ENCODE results near the gene OSTN. TPM values are rescaled to one million over a fixed set of nuclear protein-coding genes. Genes with fewer than 3 reads are reported as not detected.
"Not testable (repeated sequence)": the region's sequence is repeated elsewhere in the genome, so short reads cannot be mapped to it uniquely, and the experiment has no call there.

OSTN gene
- polyA plus RNA-seq, 1 donor from 2014 or later, result not detected

GRCh38 chr3:191244242-191244867 lies 45.3 kb downstream of the OSTN start:
- Mint-ChIP-seq H3K27ac (peak overlapping the region in 1 of 3 donors; percentile 85), H3K27me3 (no peaks in the 10 kb centered on the region), H3K9me3 (peaks cover 0 to 4% (median 0%) of the 10 kb centered on the region in 3 donors), H3K36me3 (peaks cover 3% of the 10 kb centered on the region), H3K4me3 (peak overlapping the region in 1 of 4 donors; percentile 13), H3K4me1 (peaks cover 16 to 27% (median 26%) of the 10 kb centered on the region in 3 donors)

GRCh38 chr3:191246034-191246433 lies 47.0 kb downstream of the OSTN start:
- H3K27ac Mint-ChIP-seq, result peak overlapping the region; percentile 85 to 95 (median 94)
- peaks cover 20 to 31% (median 22%) of the 10 kb centered on the region in 3 donors for H3K4me1 Mint-ChIP-seq
- H3K27me3 Mint-ChIP-seq, H3K36me3 Mint-ChIP-seq, H3K9me3 Mint-ChIP-seq: not testable (repeated sequence)
- peak overlapping the region in 3 of 4 donors; percentile 56 to 85 (median 63) for H3K4me3 Mint-ChIP-seq

DNA sequence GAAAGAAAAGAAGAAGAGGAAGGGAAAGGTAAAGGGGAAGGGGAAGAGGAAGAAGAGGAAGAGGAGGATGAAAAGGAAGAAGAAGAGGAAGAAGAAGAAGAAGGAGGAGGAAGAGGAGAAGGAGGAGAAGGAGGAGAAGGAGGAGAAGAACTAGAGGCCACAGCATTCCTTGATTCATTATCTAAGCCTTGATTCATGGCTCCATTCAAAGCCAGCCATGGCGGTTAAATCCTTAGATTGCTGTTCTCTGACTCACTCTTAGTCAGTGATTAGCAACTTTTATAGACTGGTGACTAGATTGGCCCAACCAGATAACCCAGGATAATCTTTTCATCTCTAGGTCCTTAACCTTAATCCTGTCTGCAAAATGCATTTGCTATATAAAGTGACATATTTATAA lies 47.6 kb downstream of the OSTN start:
- Mint-ChIP-seq H3K4me3 (peak overlapping the region in 2 of 4 donors; percentile 63 to 85), H3K27ac (peak overlapping the region; percentile 85 to 95 (median 94)), H3K36me3 (peaks cover 3% of the 10 kb centered on the region), H3K27me3 (no peaks in the 10 kb centered on the region), H3K9me3 (peaks cover 0 to 4% (median 0%) of the 10 kb centered on the region in 3 donors), H3K4me1 (peaks cover 22 to 36% (median 25%) of the 10 kb centered on the region in 3 donors)

DNA sequence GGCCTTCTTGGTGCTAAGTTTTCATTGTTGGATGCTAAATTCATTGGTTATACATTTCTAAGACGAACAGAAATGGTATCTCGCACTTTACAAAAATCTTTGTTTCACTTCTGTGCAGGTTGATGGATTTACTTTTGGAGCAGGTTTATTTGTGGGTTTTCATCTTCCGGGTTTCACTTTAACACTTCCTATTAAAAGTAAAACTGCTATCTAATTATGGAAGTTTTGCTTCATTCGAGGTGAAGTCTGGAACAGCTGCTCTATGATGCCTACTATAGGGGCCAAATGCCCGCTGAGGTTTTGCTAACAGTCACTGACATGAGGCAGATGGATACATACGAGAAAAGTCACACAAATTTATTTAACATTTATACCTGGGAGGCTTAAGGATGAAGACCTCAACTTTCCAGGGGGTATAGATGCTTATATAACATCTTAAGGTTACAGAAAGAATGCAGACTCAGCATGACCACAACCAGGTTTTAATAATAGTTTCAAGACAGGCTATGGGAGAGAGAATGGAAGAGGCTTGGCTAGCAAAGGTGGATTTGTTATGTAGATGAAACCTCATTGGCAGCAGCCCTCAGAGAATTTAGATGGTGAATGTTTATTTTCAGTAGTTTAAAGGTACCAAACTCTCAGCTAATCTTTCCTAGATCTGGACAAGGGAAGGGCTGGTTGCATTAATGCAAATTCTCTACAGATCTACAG lies 54.2 kb downstream of the OSTN start:
- Mint-ChIP-seq H3K4me3 (peak overlapping the region; percentile 69 to 90 (median 73)), H3K27me3 (no peaks in the 10 kb centered on the region), H3K27ac (peak overlapping the region; percentile 86 to 93 (median 91)), H3K9me3 (no peaks in the 10 kb centered on the region), H3K4me1 (peaks cover 46 to 66% (median 48%) of the 10 kb centered on the region in 3 donors), H3K36me3 (no peaks in the 10 kb centered on the region)

GRCh38 chr3:191254098-191254873 lies 55.2 kb downstream of the OSTN start:
- Mint-ChIP-seq H3K27me3 (no peaks in the 10 kb centered on the region), H3K4me3 (peak overlapping the region in 3 of 4 donors; percentile 77 to 90 (median 86)), H3K4me1 (peaks cover 52 to 72% (median 53%) of the 10 kb centered on the region in 3 donors), H3K27ac (peak overlapping the region; percentile 71 to 91 (median 86)), H3K9me3 (peaks cover 0 to 3% (median 0%) of the 10 kb centered on the region in 3 donors), H3K36me3 (peaks cover 3% of the 10 kb centered on the region)

- Mint-ChIP-seq H3K27ac (peak overlapping the region; percentile 71 to 91 (median 86)), H3K27me3 (no peaks in the 10 kb centered on the region), H3K9me3 (peaks cover 0 to 3% (median 0%) of the 10 kb centered on the region in 3 donors), H3K4me3 (peak overlapping the region; percentile 31 to 86 (median 80)), H3K4me1 (peaks cover 48 to 70% (median 52%) of the 10 kb centered on the region in 3 donors), H3K36me3 (peaks cover 3% of the 10 kb centered on the region)
Measured at GRCh38 chr3:191255156-191255555, 56.1 kb downstream of the OSTN start.

GRCh38 chr3:191256405-191256804 lies 57.4 kb downstream of the OSTN start:
- H3K27me3 Mint-ChIP-seq, result no peaks in the 10 kb centered on the region
- peaks cover 57 to 70% (median 58%) of the 10 kb centered on the region in 3 donors for H3K4me1 Mint-ChIP-seq
- H3K4me3 Mint-ChIP-seq, result peak overlapping the region in 2 of 4 donors; percentile 63 to 82
- H3K9me3 Mint-ChIP-seq, result peaks cover 0 to 3% (median 0%) of the 10 kb centered on the region in 3 donors
- H3K27ac Mint-ChIP-seq, result peak overlapping the region in 2 of 3 donors; percentile 63 to 71
- peaks cover 4% of the 10 kb centered on the region for H3K36me3 Mint-ChIP-seq

DNA sequence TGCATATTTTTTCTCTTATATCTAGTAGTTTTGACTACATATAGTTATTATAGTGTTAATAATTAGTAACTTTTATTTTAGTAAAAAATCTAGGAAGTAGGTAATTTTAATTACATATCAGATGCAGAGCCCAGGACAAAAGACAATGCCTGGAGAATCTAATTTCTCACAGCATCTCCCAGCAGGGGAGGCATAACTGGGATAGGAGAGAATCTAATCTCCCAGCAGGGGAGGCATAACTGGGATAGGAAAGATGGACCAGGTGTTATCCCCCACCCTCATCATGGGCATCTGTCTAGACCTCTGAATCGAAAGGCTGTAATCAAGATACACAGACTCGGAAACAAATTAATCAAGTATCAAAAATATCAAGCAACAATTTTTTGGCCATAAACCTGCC lies 58.2 kb downstream of the OSTN start:
- H3K27ac Mint-ChIP-seq, result peak overlapping the region in 1 of 3 donors; percentile 63
- peaks cover 4% of the 10 kb centered on the region for H3K36me3 Mint-ChIP-seq
- H3K27me3 Mint-ChIP-seq, result no peaks in the 10 kb centered on the region
- peaks cover 52 to 64% (median 59%) of the 10 kb centered on the region in 3 donors for H3K4me1 Mint-ChIP-seq
- H3K4me3 Mint-ChIP-seq, result peak overlapping the region in 1 of 4 donors; percentile 53
- peaks cover 0 to 3% (median 0%) of the 10 kb centered on the region in 3 donors for H3K9me3 Mint-ChIP-seq

GRCh38 chr3:191259486-191259885 lies 60.4 kb downstream of the OSTN start:
- Mint-ChIP-seq H3K4me1 (peaks cover 40 to 52% (median 51%) of the 10 kb centered on the region in 3 donors), H3K4me3 (peak overlapping the region in 2 of 4 donors; percentile 73 to 88), H3K27me3 (no peaks in the 10 kb centered on the region), H3K36me3 (peaks cover 4% of the 10 kb centered on the region), H3K9me3 (peaks cover 0 to 3% (median 0%) of the 10 kb centered on the region in 3 donors), H3K27ac (peak overlapping the region; percentile 66 to 96 (median 92))

DNA sequence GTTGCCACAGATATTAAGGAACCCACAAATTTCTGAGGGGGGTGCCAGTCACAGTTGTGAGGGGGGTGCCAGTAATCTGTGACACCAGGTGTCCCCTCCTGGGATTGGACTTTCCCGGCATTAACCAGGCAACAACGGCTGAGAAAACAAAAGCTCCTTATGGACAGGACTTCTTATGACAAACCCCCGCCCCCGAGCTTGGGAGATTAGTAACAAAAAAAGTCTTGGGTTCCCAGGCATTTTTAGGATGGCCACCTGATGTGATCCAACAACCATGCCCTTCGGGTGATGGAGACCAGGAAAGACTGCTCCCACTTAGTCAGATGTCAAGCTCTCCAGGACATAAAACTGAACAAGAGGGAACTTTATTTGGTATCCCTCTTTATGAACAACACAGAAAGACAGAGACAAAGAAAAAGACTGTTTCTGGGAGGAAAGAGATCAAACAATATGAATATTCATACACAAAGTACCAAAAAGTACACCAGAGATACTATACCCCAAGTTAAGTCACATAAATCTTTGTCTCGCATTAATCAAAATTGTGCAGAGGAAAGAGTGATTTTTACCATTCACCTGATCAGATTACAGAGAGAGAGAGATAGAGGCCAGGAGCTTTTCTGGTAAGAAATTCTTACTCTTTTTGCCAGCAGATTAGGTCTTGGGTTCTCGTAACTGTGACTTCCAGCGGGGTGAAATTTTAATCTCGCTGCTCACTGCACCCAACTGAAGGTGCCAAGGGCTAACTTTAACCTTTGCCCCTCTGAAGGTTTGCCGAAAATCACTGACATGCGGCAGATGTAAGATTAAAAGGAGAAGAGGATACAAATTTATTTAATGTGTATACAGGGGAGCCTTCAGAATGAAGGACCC lies 61.6 kb downstream of the OSTN start:
- peaks cover 4% of the 10 kb centered on the region for H3K36me3 Mint-ChIP-seq
- peaks cover 28 to 45% (median 41%) of the 10 kb centered on the region in 3 donors for H3K4me1 Mint-ChIP-seq
- peak overlapping the region in 3 of 4 donors; percentile 34 to 81 (median 50) for H3K4me3 Mint-ChIP-seq
- no peaks in the 10 kb centered on the region for H3K27me3 Mint-ChIP-seq
- peak overlapping the region; percentile 65 to 84 (median 74) for H3K27ac Mint-ChIP-seq
- H3K9me3 Mint-ChIP-seq, result peaks cover 0 to 3% (median 0%) of the 10 kb centered on the region in 3 donors

GRCh38 chr3:191261304-191261638 lies 62.2 kb downstream of the OSTN start:
- H3K27ac Mint-ChIP-seq, result peak overlapping the region; percentile 65 to 84 (median 74)

DNA sequence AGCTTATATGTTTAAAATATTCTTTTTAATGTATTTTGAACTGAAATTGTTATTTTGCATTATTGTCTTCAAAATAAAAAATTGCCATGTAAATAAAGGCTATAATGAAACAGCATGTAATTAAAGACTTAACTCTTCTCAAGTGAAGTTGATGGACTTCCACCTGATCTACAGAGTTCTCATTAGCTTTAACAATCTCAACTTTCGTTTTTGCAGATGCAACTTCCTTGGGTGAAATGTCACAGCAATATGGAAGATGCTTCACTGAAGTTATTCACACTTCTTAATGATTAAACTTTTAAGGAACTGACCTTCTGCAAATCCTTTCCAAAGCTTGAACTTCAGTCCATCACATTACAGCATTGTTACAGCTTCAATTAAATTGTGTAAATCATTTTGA lies 63.6 kb downstream of the OSTN start:
- Mint-ChIP-seq H3K27ac (no peak overlapping the region), H3K9me3 (peaks cover 0 to 7% (median 0%) of the 10 kb centered on the region in 3 donors), H3K4me1 (peaks cover 36 to 54% (median 42%) of the 10 kb centered on the region in 3 donors), H3K27me3 (no peaks in the 10 kb centered on the region), H3K36me3 (peaks cover 4% of the 10 kb centered on the region), H3K4me3 (peak overlapping the region in 2 of 4 donors; percentile 45 to 59)

More at GRCh38 chr3:191261304-191261638, 62.2 kb downstream of the OSTN start:
- Mint-ChIP-seq H3K36me3 (peaks cover 4% of the 10 kb centered on the region), H3K4me1 (peaks cover 27 to 43% (median 37%) of the 10 kb centered on the region in 3 donors), H3K4me3 (peak overlapping the region in 2 of 4 donors; percentile 50 to 76), H3K27me3 (no peaks in the 10 kb centered on the region), H3K9me3 (peaks cover 0 to 3% (median 0%) of the 10 kb centered on the region in 3 donors)

DNA sequence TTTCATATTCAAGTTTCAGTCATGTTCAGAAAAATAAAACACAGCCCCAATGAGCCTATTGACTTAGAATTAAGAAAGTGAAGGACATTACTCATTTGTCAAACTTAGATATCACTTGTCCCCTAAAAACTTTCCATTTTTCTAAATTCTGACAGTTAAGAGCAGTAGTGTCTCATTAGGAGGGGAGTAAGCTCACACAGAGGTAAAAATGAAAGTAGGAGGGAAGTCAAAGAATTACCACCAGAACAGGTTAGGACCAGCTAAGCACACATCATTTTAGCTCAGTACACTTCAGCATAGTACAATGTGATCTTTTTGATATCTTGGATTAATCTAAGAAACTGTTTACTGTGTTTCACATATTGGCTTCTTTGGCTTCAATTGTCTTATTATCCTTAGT lies 64.3 kb downstream of the OSTN start:
- Mint-ChIP-seq H3K27ac (peak overlapping the region; percentile 0 to 42 (median 13)), H3K4me3 (peak overlapping the region; percentile 46 to 93 (median 64)), H3K4me1 (peaks cover 38 to 53% (median 41%) of the 10 kb centered on the region in 3 donors), H3K36me3 (peaks cover 4% of the 10 kb centered on the region), H3K9me3 (peaks cover 0 to 7% (median 0%) of the 10 kb centered on the region in 3 donors), H3K27me3 (no peaks in the 10 kb centered on the region)
